Stimulated activated CD4-positive, alpha-beta T cell treated with anti-CD3 and anti-CD28 coated beads, Interleukin-1b, Interleukin-23, amount 100 ng/mL, for 48 hours (primary cell): ENCODE data around the gene LMX1A.

Source experiments
- DNase-seq: peaks from one replicate; pipeline ENCODE4 v3.0.0-alpha.2; 2020

Gene LMX1A

GRCh38 chr1:165365341-165365740 is 8.8 kb upstream of the LMX1A start:
- DNase-seq, result no peak

- DNase-seq, result no peak
These were observed 8.1 kb upstream of the LMX1A start for GRCh38 chr1:165364568-165365133.

- no peak for DNase-seq
These were observed 361 bp upstream of the LMX1A start for GRCh38 chr1:165356876-165357275.

GRCh38 chr1:165355139-165355976 is 1.2 kb downstream of the LMX1A start:
- DNase-seq, result no peak

GRCh38 chr1:165354739-165355138 is 1.8 kb downstream of the LMX1A start:
- DNase-seq, result no peak

- DNase-seq, result no peak
These were observed 2.5 kb downstream of the LMX1A start for GRCh38 chr1:165353731-165354671.

GRCh38 chr1:165352442-165353293 is 3.8 kb downstream of the LMX1A start:
- DNase-seq, result no peak

- no peak for DNase-seq
These were observed 4.6 kb downstream of the LMX1A start for GRCh38 chr1:165351863-165352441.

GRCh38 chr1:165350840-165351239 is 5.7 kb downstream of the LMX1A start:
- DNase-seq, result no peak

GRCh38 chr1:165345502-165345901 is 11.0 kb downstream of the LMX1A start:
- DNase-seq, result no peak

GRCh38 chr1:165344736-165345135 is 11.8 kb downstream of the LMX1A start:
- no peak for DNase-seq

GRCh38 chr1:165344198-165344597 is 12.3 kb downstream of the LMX1A start:
- DNase-seq, result no peak

- no peak for DNase-seq
These were observed 13.9 kb downstream of the LMX1A start for GRCh38 chr1:165342587-165342986.

- no peak for DNase-seq
These were observed 14.3 kb downstream of the LMX1A start for GRCh38 chr1:165342168-165342567.

- no peak for DNase-seq
These were observed 17.4 kb downstream of the LMX1A start for GRCh38 chr1:165339164-165339563.

- no peak for DNase-seq
These were observed 26.0 kb downstream of the LMX1A start for GRCh38 chr1:165330483-165330882.

- DNase-seq, result no peak
These were observed 27.4 kb downstream of the LMX1A start for GRCh38 chr1:165329104-165329503.

- DNase-seq, result no peak
These were observed 28.4 kb downstream of the LMX1A start for GRCh38 chr1:165328136-165328535.

GRCh38 chr1:165327538-165327937 is 29.0 kb downstream of the LMX1A start:
- DNase-seq, result no peak

- no peak for DNase-seq
These were observed 30.9 kb downstream of the LMX1A start for GRCh38 chr1:165325460-165326203.

- DNase-seq, result no peak
These were observed 32.5 kb downstream of the LMX1A start for GRCh38 chr1:165324050-165324449.
